OCI-LY7 (cell line): ENCODE results near the gene KCNH6. TPM values are rescaled to one million over a fixed set of nuclear protein-coding genes. Genes with fewer than 3 reads are reported as not detected.

ENCODE experiments used
- BruUV-seq: library from RNA; stranded (reverse); fragments of 400-500 nt; replicated peaks from 2 replicates; lab custom pipeline; 2021; lab: Mats Ljungman, UMichigan
- CTCF ChIA-PET: fragments of 300-600 bp; sonication (Branson Sonifier 250); formaldehyde crosslinking; loops from one replicate; lab custom pipeline; 2022; ENCODE audit warnings: antibody characterized with exemption; ENCODE audit not compliant: unreplicated experiment; lab: Charles Lee
- POLR2A ChIA-PET: fragments of 300-600 bp; sonication (Branson Sonifier 250); formaldehyde crosslinking; loops from one replicate; lab custom pipeline; 2022; ENCODE audit warnings: antibody characterized with exemption; lab: Charles Lee
- DNase-seq: peaks from one replicate; pipeline ENCODE4 v3.0.0-alpha.2; 2015; ENCODE audit warnings: low spot score
- H2AFZ ChIP-seq: fragments of 200-600 bp; sonication (generic), shearing (Covaris generic); 2 replicates; pipeline ENCODE4 v1.6.1; 2014; ENCODE audit warnings: mild to moderate bottlenecking, antibody characterized with exemption, low read length, moderate library complexity
- H3K27ac ChIP-seq: fragments of 200-600 bp; sonication (generic); 2 replicates; pipeline ENCODE4 v1.5.1; 2014; ENCODE audit warnings: mixed run types, low read depth, mild to moderate bottlenecking, moderate library complexity, low read length, inconsistent platforms; ENCODE audit not compliant: poor library complexity, severe bottlenecking
- H3K36me3 ChIP-seq: fragments of 200-600 bp; sonication (generic); 2 replicates; pipeline ENCODE4 v1.6.1; 2014; ENCODE audit warnings: mild to moderate bottlenecking, antibody characterized with exemption, low read length, moderate library complexity, mixed read lengths; ENCODE audit not compliant: insufficient read depth
- H3K4me1 ChIP-seq: fragments of 200-600 bp; sonication (generic); 2 replicates; pipeline ENCODE4 v1.5.1; 2014; ENCODE audit warnings: mild to moderate bottlenecking, low read length; ENCODE audit not compliant: insufficient read depth, poor library complexity, severe bottlenecking
- H3K4me2 ChIP-seq: fragments of 200-600 bp; sonication (generic); 2 replicates; pipeline ENCODE4 v1.6.1; 2014; ENCODE audit warnings: mild to moderate bottlenecking, low read length
- H3K4me3 ChIP-seq: fragments of 200-600 bp; sonication (generic); 2 replicates; pipeline ENCODE4 v1.5.1; 2014; ENCODE audit warnings: mild to moderate bottlenecking, low read depth, low read length; ENCODE audit not compliant: poor library complexity, severe bottlenecking
- H3K79me2 ChIP-seq: fragments of 200-600 bp; sonication (generic); 2 replicates; pipeline ENCODE4 v1.6.1; 2016; ENCODE audit warnings: low read depth, mild to moderate bottlenecking, low read length, moderate library complexity, mixed read lengths; ENCODE audit not compliant: insufficient read depth
- H3K9me2 ChIP-seq: fragments of 200-600 bp; sonication (generic); 2 replicates; pipeline ENCODE4 v1.6.1; 2016; ENCODE audit warnings: mild to moderate bottlenecking, low read length, mixed read lengths; ENCODE audit not compliant: insufficient read depth
- H3K9me3 ChIP-seq: fragments of 200-600 bp; sonication (generic); 2 replicates; pipeline ENCODE4 v1.6.1; 2014; ENCODE audit warnings: mild to moderate bottlenecking, mixed run types, low read length, mixed read lengths
- H4K20me1 ChIP-seq: fragments of 200-600 bp; sonication (generic); 2 replicates; pipeline ENCODE4 v1.6.1; 2014; ENCODE audit warnings: mild to moderate bottlenecking, antibody characterized with exemption, low read length, moderate library complexity, mixed read lengths; ENCODE audit not compliant: insufficient read depth
- EZH2phosphoT487 ChIP-seq: fragments of 200-600 bp; sonication (generic); IDR thresholded peaks from 2 replicates; pipeline ENCODE4 v1.6.1; 2018; ENCODE audit warnings: low read depth, borderline replicate concordance, mild to moderate bottlenecking, mixed run types, antibody characterized with exemption, low read length, moderate library complexity, mixed read lengths
- intact Hi-C: fragments of 100-400 bp; cut with micrococcal nuclease; formaldehyde crosslinking; loops from one replicate; pipeline ENCODE4 v1.10.0; 2022; ENCODE audit not compliant: unreplicated experiment
- total RNA-seq, 2 experiments: library from RNA; depleted of rRNA in 1 of 2; stranded (reverse); fragments of >200 nt in 1 of 2; shearing (Covaris generic) in 1 of 2; gene quantifications; 2 replicates each; pipeline ENCODE4 v1.2.3, GENCODE V29; 2014 to 2022
- TF ChIP-seq, protein P1 (sequence below): fragments of 200-600 bp; sonication (generic); conservative IDR thresholded peaks from 2 replicates; pipeline ENCODE4 v1.5.1; 2014; ENCODE audit warnings: mild to moderate bottlenecking, antibody characterized with exemption, low read length, moderate library complexity, mixed read lengths

KCNH6 gene
- total RNA-seq, 2 experiments from 2014 or later = not detected

DNA sequence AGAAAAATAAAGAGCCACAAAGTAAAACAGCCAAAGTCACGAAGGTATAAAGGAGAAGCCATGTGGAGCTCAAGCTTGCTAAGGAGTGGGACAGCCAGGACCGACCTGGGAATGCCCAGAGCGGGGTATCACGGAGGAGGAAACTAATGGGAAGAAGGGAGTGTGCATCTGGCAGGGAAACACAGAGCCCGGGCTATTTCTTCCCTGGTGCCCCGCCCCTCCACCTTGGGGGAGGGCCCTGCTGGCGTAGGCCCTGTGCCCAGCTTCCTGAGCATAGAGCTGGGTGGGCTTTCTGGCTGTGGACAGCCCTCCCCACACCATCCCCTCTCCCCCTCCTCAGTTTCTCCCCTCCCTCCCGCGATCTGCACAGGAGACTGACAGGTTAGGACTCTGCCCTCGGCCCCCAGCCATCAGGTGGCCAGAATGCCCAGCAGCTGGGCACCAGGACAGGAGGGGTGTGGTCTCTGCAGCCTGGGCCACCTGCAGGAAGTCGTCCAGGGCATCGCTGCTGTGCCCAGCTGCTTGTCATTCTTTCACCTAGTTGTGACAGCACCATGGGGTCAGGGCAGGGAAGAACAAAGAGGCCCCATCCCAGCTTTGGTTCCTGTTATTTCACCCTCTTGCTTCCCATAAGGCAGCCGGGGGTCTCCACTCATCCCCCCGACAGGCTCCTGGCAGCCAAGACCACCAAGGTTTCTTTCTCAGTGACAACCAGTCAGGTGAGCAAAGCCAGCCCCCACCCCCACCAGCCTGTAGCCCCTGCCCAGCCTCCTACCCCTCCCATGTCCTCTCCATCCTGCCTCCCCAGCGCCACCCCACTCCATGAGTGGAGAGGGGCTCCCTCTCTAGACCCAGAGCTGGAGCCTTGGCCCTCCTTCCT lies 20.0 kb downstream of the KCNH6 start:
- H3K4me1 ChIP-seq = no peaks in the 10 kb centered on the region
- no peak overlapping the region for H3K4me3 ChIP-seq
- TF ChIP-seq EZH2phosphoT487 = no peak
- TF ChIP-seq, protein P1, sequence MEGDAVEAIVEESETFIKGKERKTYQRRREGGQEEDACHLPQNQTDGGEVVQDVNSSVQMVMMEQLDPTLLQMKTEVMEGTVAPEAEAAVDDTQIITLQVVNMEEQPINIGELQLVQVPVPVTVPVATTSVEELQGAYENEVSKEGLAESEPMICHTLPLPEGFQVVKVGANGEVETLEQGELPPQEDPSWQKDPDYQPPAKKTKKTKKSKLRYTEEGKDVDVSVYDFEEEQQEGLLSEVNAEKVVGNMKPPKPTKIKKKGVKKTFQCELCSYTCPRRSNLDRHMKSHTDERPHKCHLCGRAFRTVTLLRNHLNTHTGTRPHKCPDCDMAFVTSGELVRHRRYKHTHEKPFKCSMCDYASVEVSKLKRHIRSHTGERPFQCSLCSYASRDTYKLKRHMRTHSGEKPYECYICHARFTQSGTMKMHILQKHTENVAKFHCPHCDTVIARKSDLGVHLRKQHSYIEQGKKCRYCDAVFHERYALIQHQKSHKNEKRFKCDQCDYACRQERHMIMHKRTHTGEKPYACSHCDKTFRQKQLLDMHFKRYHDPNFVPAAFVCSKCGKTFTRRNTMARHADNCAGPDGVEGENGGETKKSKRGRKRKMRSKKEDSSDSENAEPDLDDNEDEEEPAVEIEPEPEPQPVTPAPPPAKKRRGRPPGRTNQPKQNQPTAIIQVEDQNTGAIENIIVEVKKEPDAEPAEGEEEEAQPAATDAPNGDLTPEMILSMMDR = no peak
- H2AFZ ChIP-seq = no peak overlapping the region
- intact Hi-C loops = no loop called here
- no peaks in the 10 kb centered on the region for H3K36me3 ChIP-seq
- H3K9me2 ChIP-seq = no peaks in the 10 kb centered on the region
- BruUV-seq = no TSS peak
- CTCF ChIA-PET = interaction anchor here (0.6 kb wide), 1 partner anchor 45 kb away, joined by 3 read pairs; no protein-coding TSS in a partner anchor
- no peaks in the 10 kb centered on the region for H4K20me1 ChIP-seq
- H3K27ac ChIP-seq = no peak overlapping the region
- peaks cover under 1% of the 10 kb centered on the region; the same call in 1 of the 2 replicates for H3K79me2 ChIP-seq
- no peak for DNase-seq
- H3K4me2 ChIP-seq = no peak overlapping the region
- POLR2A ChIA-PET = interaction anchor here (0.6 to 1.2 kb wide), 2 partner anchors 12 to 289 kb away, joined by 3 read pairs; no protein-coding TSS in a partner anchor
- no peaks in the 10 kb centered on the region for H3K9me3 ChIP-seq

- intact Hi-C loops = no loop called here
- H3K4me3 ChIP-seq = no peak overlapping the region
- no peaks in the 10 kb centered on the region for H3K4me1 ChIP-seq
- H3K36me3 ChIP-seq = no peaks in the 10 kb centered on the region
- H3K9me2 ChIP-seq = no peaks in the 10 kb centered on the region
- DNase-seq = peak; percentile 28
- no TSS peak for BruUV-seq
- no peak for TF ChIP-seq EZH2phosphoT487
- TF ChIP-seq, protein P1 = no peak
- H3K79me2 ChIP-seq = peaks cover 8% of the 10 kb centered on the region; the same call in 1 of the 2 replicates
- POLR2A ChIA-PET = interaction anchor here (0.6 kb wide), 1 partner anchor 288 kb away, joined by 3 read pairs; no protein-coding TSS in a partner anchor
- CTCF ChIA-PET = interaction anchor here (0.6 to 0.7 kb wide), 2 partner anchors 38 to 45 kb away, joined by 3 to 4 read pairs; no protein-coding TSS in a partner anchor
- no peak overlapping the region for H3K27ac ChIP-seq
- no peaks in the 10 kb centered on the region for H3K9me3 ChIP-seq
- H2AFZ ChIP-seq = no peak overlapping the region
- H3K4me2 ChIP-seq = no peak overlapping the region
- H4K20me1 ChIP-seq = no peaks in the 10 kb centered on the region
Observed at GRCh38 chr17:63543822-63544420, 20.8 kb downstream of the KCNH6 start.
